Activated CD4-positive, alpha-beta T cell treated with anti-CD3 and anti-CD28 coated beads for 36 hours (primary cell): Measurements from ENCODE around the gene ROR2. TPM values are rescaled to one million over a fixed set of nuclear protein-coding genes. Genes with fewer than 3 reads are reported as not detected.

ENCODE experiments used
- ATAC-seq: fragments of 200-7000 bp; cut with Tn5 transposase; one replicate; pipeline ENCODE4 v1.10.0; 2021; ENCODE audit warnings: mild to moderate bottlenecking, moderate library complexity
- CTCF ChIA-PET: fragments of 350-600 bp; sonication (Branson Sonifier 250); formaldehyde crosslinking; loops from one replicate; lab custom pipeline; 2021; ENCODE audit warnings: antibody characterized with exemption; lab: Charles Lee
- POLR2A ChIA-PET: fragments of 350-600 bp; sonication (Branson Sonifier 250); formaldehyde crosslinking; loops from one replicate; lab custom pipeline; 2021; ENCODE audit warnings: antibody characterized with exemption, inconsistent platforms; lab: Charles Lee
- DNase-seq: peaks from one replicate; pipeline ENCODE4 v3.0.0-alpha.2; 2020
- H3K27ac Mint-ChIP-seq: one replicate; pipeline ENCODE4 v1.8.0; 2021; ENCODE audit warnings: mixed read lengths
- H3K27me3 Mint-ChIP-seq: one replicate; pipeline ENCODE4 v1.8.0; 2021; ENCODE audit warnings: mixed read lengths
- H3K36me3 Mint-ChIP-seq: one replicate; pipeline ENCODE4 v1.8.0; 2021; ENCODE audit warnings: low read depth, mixed read lengths
- H3K4me1 Mint-ChIP-seq: one replicate; pipeline ENCODE4 v1.8.0; 2021; ENCODE audit warnings: mixed read lengths
- H3K4me3 Mint-ChIP-seq: one replicate; pipeline ENCODE4 v1.8.0; 2021; ENCODE audit warnings: mild to moderate bottlenecking, moderate library complexity, mixed read lengths
- H3K9me3 Mint-ChIP-seq: one replicate; pipeline ENCODE4 v1.8.0; 2021; ENCODE audit warnings: low read depth, mixed read lengths
- intact Hi-C, 2 experiments: fragments of 100-400 bp; cut with DNase I in 1 of 2; cut with micrococcal nuclease in 1 of 2; formaldehyde crosslinking; loops; one replicate each; pipeline versions ENCODE4 v1.14.2 to v1.15.1; 2022 to 2024; cut with DNase I, micrococcal nuclease
- total RNA-seq, 2 experiments: library from RNA; stranded (reverse); gene quantifications; one replicate each; pipeline ENCODE4 v1.2.3, GENCODE V29; 2021

ROR2 gene
- total RNA-seq, 2 experiments from 2014 or later = not detected

DNA sequence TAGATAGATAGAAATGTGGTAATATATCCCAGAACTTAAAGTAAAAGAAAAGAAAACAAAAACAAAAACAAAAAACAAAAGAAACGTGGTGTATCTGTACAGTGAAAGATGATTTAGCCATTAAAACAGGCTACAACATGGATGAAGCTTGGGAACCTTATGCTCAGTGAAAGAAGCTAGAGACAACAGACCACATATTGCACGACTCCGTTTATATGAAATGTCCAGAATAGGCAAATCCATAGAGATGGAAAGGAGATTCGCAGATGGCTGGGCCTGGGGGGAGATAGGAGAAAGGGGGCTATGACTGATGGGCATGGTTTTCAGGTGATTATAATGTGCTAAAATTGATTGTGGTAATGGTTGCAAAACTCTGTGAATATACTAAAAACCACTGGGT lies 86.6 kb downstream of the ROR2 start:
- ChIA-PET POLR2A (interaction anchor here (0.6 kb wide), 2 partner anchors 43 to 67 kb away, joined by 3 to 7 read pairs; no protein-coding TSS in a partner anchor), CTCF (no interaction called here)
- Mint-ChIP-seq H3K9me3 (no peaks in the 10 kb centered on the region), H3K4me3 (no peak overlapping the region), H3K4me1 (peaks cover 3% of the 10 kb centered on the region), H3K27me3 (peaks cover 13% of the 10 kb centered on the region), H3K27ac (no peak overlapping the region), H3K36me3 (no peaks in the 10 kb centered on the region)
- ATAC-seq = no peak
- DNase-seq = no peak
- intact Hi-C loops = no loop called here

- DNase-seq (no peak), ATAC-seq (no peak)
- no peak overlapping the region for H3K4me3 Mint-ChIP-seq
- ChIA-PET CTCF (no interaction called here), POLR2A (no interaction called here)
- H3K27ac Mint-ChIP-seq = no peak overlapping the region
- intact Hi-C loops = no loop called here
- H3K9me3 Mint-ChIP-seq = no peaks in the 10 kb centered on the region
- H3K27me3 Mint-ChIP-seq = no peaks in the 10 kb centered on the region
- H3K36me3 Mint-ChIP-seq = no peaks in the 10 kb centered on the region
- H3K4me1 Mint-ChIP-seq = no peaks in the 10 kb centered on the region
Observed at GRCh38 chr9:91858213-91859030, 91.6 kb downstream of the ROR2 start.

DNA sequence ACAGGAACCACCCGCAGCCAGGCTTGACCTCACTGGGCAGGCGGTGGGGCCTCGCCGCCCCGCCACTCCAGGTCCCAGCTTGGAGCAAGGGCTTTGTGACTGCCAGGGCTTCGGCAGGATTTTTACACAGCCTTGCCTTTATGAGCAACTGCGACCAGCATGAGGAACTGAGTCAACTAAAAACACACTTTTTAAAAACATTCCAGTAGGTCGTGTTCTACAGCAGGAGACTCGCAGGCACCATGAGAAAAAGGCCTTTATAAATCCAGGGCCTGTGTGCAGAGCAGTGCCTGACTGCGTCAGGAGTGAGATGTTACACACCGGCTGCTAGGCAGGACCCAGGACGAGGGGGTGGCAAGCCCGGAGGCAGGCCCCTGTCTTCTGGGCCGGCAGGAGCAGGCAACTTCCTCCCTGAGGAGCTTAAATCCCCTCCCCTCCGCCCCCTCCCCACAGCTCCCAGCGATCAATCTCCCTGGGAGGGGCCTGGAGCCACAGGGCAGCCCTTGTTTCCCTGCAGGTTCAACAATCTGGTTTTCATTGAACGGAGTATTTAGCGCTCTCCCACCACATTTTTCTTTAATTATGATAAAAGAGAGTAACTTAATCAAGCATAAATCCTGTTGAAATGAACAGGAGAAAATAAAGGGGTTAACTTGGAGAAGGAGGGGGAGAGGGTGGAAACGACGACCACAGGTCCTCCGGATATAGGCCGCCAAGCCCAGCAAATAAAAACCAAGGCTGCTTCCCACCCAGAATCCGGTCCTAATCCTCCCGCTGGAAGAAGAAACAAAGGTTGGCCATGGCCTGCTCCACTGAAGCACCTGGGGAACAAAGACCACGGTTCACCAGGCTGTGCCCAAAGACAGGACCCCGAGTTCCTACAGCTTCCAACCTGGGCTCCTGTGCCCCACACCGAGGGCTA lies 92.5 kb downstream of the ROR2 start:
- ATAC-seq (no peak), DNase-seq (no peak)

GRCh38 chr9:91856419-91856818 lies 93.6 kb downstream of the ROR2 start:
- CTCF ChIA-PET = no interaction called here
- POLR2A ChIA-PET = no interaction called here
- ATAC-seq (peak; percentile 88), DNase-seq (peak; percentile 42)
- Mint-ChIP-seq H3K4me3 (no peak overlapping the region), H3K4me1 (no peaks in the 10 kb centered on the region), H3K9me3 (no peaks in the 10 kb centered on the region), H3K27me3 (no peaks in the 10 kb centered on the region), H3K27ac (no peak overlapping the region), H3K36me3 (no peaks in the 10 kb centered on the region)
- intact Hi-C loops = no loop called here

More for the DNA sequence above, 92.5 kb downstream of the ROR2 start:
- intact Hi-C loops = no loop called here
- Mint-ChIP-seq H3K36me3 (no peaks in the 10 kb centered on the region), H3K9me3 (no peaks in the 10 kb centered on the region), H3K27ac (no peak overlapping the region), H3K27me3 (no peaks in the 10 kb centered on the region), H3K4me1 (no peaks in the 10 kb centered on the region), H3K4me3 (no peak overlapping the region)
- CTCF ChIA-PET = no interaction called here
- POLR2A ChIA-PET = no interaction called here

GRCh38 chr9:91855196-91855595 lies 94.8 kb downstream of the ROR2 start:
- H3K4me3 Mint-ChIP-seq = no peak overlapping the region
- no peaks in the 10 kb centered on the region for H3K4me1 Mint-ChIP-seq
- ChIA-PET CTCF (no interaction called here), POLR2A (no interaction called here)
- intact Hi-C loops = no loop called here
- ATAC-seq (no peak), DNase-seq (no peak)
- no peak overlapping the region for H3K27ac Mint-ChIP-seq
- H3K27me3 Mint-ChIP-seq = no peaks in the 10 kb centered on the region
- H3K36me3 Mint-ChIP-seq = no peaks in the 10 kb centered on the region
- no peaks in the 10 kb centered on the region for H3K9me3 Mint-ChIP-seq

GRCh38 chr9:91852801-91853347 lies 97.2 kb downstream of the ROR2 start:
- DNase-seq (no peak), ATAC-seq (no peak)
- Mint-ChIP-seq H3K4me1 (peaks cover 3% of the 10 kb centered on the region), H3K9me3 (no peaks in the 10 kb centered on the region), H3K36me3 (no peaks in the 10 kb centered on the region), H3K27ac (no peak overlapping the region), H3K27me3 (peaks cover 2% of the 10 kb centered on the region), H3K4me3 (no peak overlapping the region)
- ChIA-PET POLR2A (no interaction called here), CTCF (no interaction called here)
- intact Hi-C loops = no loop called here

- ATAC-seq (no peak), DNase-seq (no peak)
- Mint-ChIP-seq H3K4me3 (no peak overlapping the region), H3K27me3 (peaks cover 5% of the 10 kb centered on the region), H3K27ac (no peak overlapping the region), H3K36me3 (no peaks in the 10 kb centered on the region), H3K9me3 (no peaks in the 10 kb centered on the region), H3K4me1 (peaks cover 15% of the 10 kb centered on the region)
- CTCF ChIA-PET = no interaction called here
- intact Hi-C loops = no loop called here
- POLR2A ChIA-PET = no interaction called here
Observed at GRCh38 chr9:91849694-91850093, 100.3 kb downstream of the ROR2 start.

DNA sequence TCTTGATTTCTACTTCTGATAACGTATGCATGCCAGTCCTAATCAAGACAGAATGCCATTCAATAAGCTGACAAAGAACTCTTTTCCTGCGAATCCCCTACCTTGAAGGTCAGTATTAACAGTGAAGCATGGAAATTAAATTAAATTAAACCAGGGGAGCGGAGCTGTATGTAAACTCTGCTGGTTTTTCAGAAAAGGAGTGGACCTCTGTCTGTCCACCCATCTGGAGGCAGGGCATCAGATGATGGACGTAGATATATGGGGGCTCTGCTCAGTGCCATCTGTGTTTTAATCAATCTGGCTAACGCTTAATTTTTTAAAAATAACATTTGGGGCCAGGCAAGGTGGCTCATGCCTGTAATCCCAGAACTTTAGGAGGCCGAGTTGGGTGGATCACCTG lies 101.9 kb downstream of the ROR2 start:
- intact Hi-C loops = no loop called here
- DNase-seq = no peak
- peaks cover 5% of the 10 kb centered on the region for H3K27me3 Mint-ChIP-seq
- ChIA-PET POLR2A (no interaction called here), CTCF (interaction anchor here (0.6 kb wide), 1 partner anchor 347 kb away, joined by 3 read pairs; no protein-coding TSS in a partner anchor)
- no peak for ATAC-seq
- no peak overlapping the region for H3K4me3 Mint-ChIP-seq
- no peaks in the 10 kb centered on the region for H3K36me3 Mint-ChIP-seq
- H3K9me3 Mint-ChIP-seq = no peaks in the 10 kb centered on the region
- H3K4me1 Mint-ChIP-seq = peaks cover 20% of the 10 kb centered on the region
- no peak overlapping the region for H3K27ac Mint-ChIP-seq

- POLR2A ChIA-PET = interaction anchor here (0.5 kb wide), 1 partner anchor 37 kb away, joined by 4 read pairs; no protein-coding TSS in a partner anchor
- intact Hi-C loops = no loop called here
- no peaks in the 10 kb centered on the region for H3K9me3 Mint-ChIP-seq
- H3K27ac Mint-ChIP-seq = no peak overlapping the region
- H3K4me3 Mint-ChIP-seq = no peak overlapping the region
- DNase-seq = peak; percentile 41
- CTCF ChIA-PET = interaction anchor here (0.6 kb wide), 1 partner anchor 348 kb away, joined by 3 read pairs; no protein-coding TSS in a partner anchor
- H3K4me1 Mint-ChIP-seq = peaks cover 20% of the 10 kb centered on the region
- peaks cover 5% of the 10 kb centered on the region for H3K27me3 Mint-ChIP-seq
- H3K36me3 Mint-ChIP-seq = no peaks in the 10 kb centered on the region
- ATAC-seq = no peak
Observed at GRCh38 chr9:91847581-91848091, 102.4 kb downstream of the ROR2 start.

GRCh38 chr9:91845879-91846278 lies 104.1 kb downstream of the ROR2 start:
- ChIA-PET CTCF (interaction anchor here (0.7 kb wide), 2 partner anchors 14 to 55 kb away, joined by 3 read pairs; no protein-coding TSS in a partner anchor), POLR2A (no interaction called here)
- Mint-ChIP-seq H3K36me3 (no peaks in the 10 kb centered on the region), H3K4me3 (no peak overlapping the region), H3K27ac (no peak overlapping the region), H3K27me3 (peaks cover 12% of the 10 kb centered on the region), H3K9me3 (no peaks in the 10 kb centered on the region), H3K4me1 (peaks cover 20% of the 10 kb centered on the region)
- ATAC-seq (no peak), DNase-seq (no peak)
- intact Hi-C loops = no loop called here

GRCh38 chr9:91844701-91845291 lies 105.2 kb downstream of the ROR2 start:
- intact Hi-C loops = no loop called here
- no peak for ATAC-seq
- H3K4me3 Mint-ChIP-seq = no peak overlapping the region
- no peaks in the 10 kb centered on the region for H3K36me3 Mint-ChIP-seq
- H3K27me3 Mint-ChIP-seq = peaks cover 16% of the 10 kb centered on the region
- H3K9me3 Mint-ChIP-seq = no peaks in the 10 kb centered on the region
- peaks cover 20% of the 10 kb centered on the region for H3K4me1 Mint-ChIP-seq
- ChIA-PET POLR2A (no interaction called here), CTCF (no interaction called here)
- no peak overlapping the region for H3K27ac Mint-ChIP-seq
- no peak for DNase-seq
